Measurements from ENCODE around the gene DNAH17.

- TF ChIP-seq CTCF (IDR thresholded peaks at IDR 0.05; ENCODE audit: low read depth, low read length, poor library complexity, severe bottlenecking) (no peak), EZH2phosphoT487 (IDR thresholded peaks at IDR 0.05; ENCODE audit: borderline replicate concordance, low read length) (no peak)
Observed at GRCh38 chr17:78476973-78477372, 100.2 kb downstream of the DNAH17 start.

All from DOHH2 (cell line).